CD4-positive, alpha-beta T cell treated with Interleukin-2 at 100 ng/mL for 4 hours (primary cell): Measurements from ENCODE around the gene INF2.
A peak's percentile ranks its signal among the peaks of the same experiment; 100 is the strongest.
"Not testable (repeated sequence)": the region's sequence is repeated elsewhere in the genome, so short reads cannot be mapped to it uniquely, and the experiment has no call there.

Experiments
- DNase-seq: peaks from one replicate; pipeline ENCODE4 v3.0.0-alpha.2; 2020; ENCODE audit warnings: low spot score

INF2 gene

GRCh38 chr14:104657101-104657524 lies 32.3 kb upstream of the INF2 start:
- DNase-seq = no peak

GRCh38 chr14:104657563-104658324 lies 31.7 kb upstream of the INF2 start:
- no peak for DNase-seq

- DNase-seq = no peak
These were observed 31.1 kb upstream of the INF2 start for GRCh38 chr14:104658325-104658712.

GRCh38 chr14:104659146-104659545 lies 30.3 kb upstream of the INF2 start:
- DNase-seq = no peak

- no peak for DNase-seq
These were observed 29.5 kb upstream of the INF2 start for GRCh38 chr14:104659764-104660523.

- DNase-seq = no peak
These were observed 28.8 kb upstream of the INF2 start for GRCh38 chr14:104660597-104660996.

GRCh38 chr14:104661086-104661485 lies 28.3 kb upstream of the INF2 start:
- no peak for DNase-seq

- not testable (repeated sequence) for DNase-seq
These were observed 27.8 kb upstream of the INF2 start for GRCh38 chr14:104661528-104662157.

GRCh38 chr14:104662472-104662871 lies 26.9 kb upstream of the INF2 start:
- not testable (repeated sequence) for DNase-seq

- no peak for DNase-seq
These were observed 25.3 kb upstream of the INF2 start for GRCh38 chr14:104664107-104664506.

GRCh38 chr14:104664588-104664987 lies 24.8 kb upstream of the INF2 start:
- DNase-seq = no peak

- no peak for DNase-seq
These were observed 24.2 kb upstream of the INF2 start for GRCh38 chr14:104665114-104665656.

GRCh38 chr14:104665657-104666522 lies 23.5 kb upstream of the INF2 start:
- DNase-seq = peak; percentile 43

GRCh38 chr14:104666523-104666895 lies 22.9 kb upstream of the INF2 start:
- DNase-seq = not testable (repeated sequence)

GRCh38 chr14:104666981-104667380 lies 22.4 kb upstream of the INF2 start:
- DNase-seq = no peak

GRCh38 chr14:104669697-104670096 lies 19.7 kb upstream of the INF2 start:
- no peak for DNase-seq

GRCh38 chr14:104671330-104671977 lies 18.0 kb upstream of the INF2 start:
- not testable (repeated sequence) for DNase-seq

- not testable (repeated sequence) for DNase-seq
These were observed 17.3 kb upstream of the INF2 start for GRCh38 chr14:104672119-104672518.

- DNase-seq = no peak
These were observed 15.9 kb upstream of the INF2 start for GRCh38 chr14:104673481-104673880.

GRCh38 chr14:104675447-104675846 lies 14.0 kb upstream of the INF2 start:
- no peak for DNase-seq

GRCh38 chr14:104676130-104676693 lies 13.2 kb upstream of the INF2 start:
- DNase-seq = no peak
